Activated CD8-positive, alpha-beta memory T cell treated with anti-CD3 and anti-CD28 coated beads for 1 hour (primary cell): ENCODE data around the gene GEN1.

ENCODE experiments used
- DNase-seq, 2 donors: peaks; one replicate each; pipeline ENCODE4 v3.0.0-alpha.2; 2020; ENCODE audit warnings: low read depth in 1 of 2; ENCODE audit errors: extremely low read depth in 1 of 2

Gene GEN1

GRCh38 chr2:17793803-17794354 is 39.9 kb downstream of the GEN1 start:
- no peak for DNase-seq

GRCh38 chr2:17795309-17795708 is 41.4 kb downstream of the GEN1 start:
- no peak for DNase-seq

DNA sequence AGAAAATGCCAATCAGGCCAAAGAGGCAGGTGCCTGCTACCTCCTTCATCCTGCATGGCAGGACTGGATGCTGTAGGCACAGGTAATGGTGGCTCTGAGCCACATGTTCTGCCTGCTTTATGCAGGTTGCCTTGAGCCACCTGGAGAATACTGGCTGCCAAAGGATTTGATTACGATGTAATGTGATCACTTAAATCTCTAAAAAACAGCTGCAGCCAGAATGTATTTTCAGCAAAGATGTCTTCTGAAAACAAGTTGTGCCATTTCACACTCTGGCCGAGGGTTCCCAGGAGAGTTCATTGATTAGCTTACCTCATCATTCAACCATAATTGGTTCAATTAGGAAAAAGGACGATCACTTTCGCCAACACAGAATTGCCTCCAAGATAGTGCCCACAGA is 44.4 kb downstream of the GEN1 start:
- no peak for DNase-seq

DNA sequence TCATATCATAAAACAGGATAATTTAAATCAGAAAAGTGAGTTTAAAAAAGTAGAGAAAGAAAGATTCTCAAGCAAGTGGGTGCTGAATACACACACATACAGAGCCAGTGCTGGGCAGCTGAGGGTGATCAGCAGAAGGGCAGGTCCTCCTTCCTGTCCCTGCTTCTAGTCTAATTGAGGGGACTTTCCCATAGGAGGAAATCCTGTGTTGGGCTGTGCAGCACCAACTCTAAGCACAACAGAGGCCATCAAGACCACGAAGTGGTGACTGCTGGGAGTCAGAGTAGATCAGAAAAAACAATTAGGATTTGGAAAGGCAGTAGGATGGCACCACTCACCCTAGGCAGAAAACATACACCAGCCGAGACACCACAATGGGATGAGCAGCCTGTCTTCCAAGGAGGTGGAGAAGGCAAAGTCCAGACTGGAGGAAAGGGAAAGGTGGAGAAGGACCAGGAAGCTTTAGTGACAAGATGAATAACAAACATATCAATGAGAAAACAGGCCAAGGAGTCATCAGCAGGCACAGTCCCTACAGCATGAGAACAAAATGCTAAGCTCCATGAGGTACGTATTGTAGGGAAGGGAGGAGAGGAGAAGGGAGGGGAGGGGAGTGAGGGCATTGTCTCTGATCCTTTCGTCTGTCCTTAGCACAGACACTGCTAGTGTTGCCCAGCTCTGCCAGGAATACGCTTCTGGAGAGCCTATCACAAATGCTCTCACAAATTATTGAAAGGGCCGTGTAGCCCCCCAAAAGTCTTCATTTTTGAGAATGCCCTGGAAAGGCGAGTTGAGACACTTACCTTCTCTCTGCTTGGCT is 45.6 kb downstream of the GEN1 start:
- no peak for DNase-seq

DNA sequence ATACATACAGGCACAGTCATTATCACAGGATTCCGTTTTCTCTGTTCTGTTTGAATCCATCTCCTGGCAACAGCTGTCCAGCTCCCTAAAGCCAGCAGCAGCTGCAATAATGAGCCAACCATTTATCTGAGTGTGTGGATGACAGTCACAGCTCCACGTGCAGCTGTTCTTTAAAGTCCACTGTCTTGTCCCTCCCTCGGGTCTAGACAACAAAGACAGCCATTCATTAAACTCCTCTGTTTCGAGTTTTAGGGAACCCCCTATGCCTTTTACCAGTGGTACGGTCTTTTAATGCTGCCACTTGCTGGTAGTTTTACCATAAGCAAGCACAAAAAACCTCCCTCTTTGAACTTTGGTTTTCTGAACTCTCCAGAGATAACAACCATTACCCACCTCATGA is 46.3 kb downstream of the GEN1 start:
- DNase-seq: no peak

DNA sequence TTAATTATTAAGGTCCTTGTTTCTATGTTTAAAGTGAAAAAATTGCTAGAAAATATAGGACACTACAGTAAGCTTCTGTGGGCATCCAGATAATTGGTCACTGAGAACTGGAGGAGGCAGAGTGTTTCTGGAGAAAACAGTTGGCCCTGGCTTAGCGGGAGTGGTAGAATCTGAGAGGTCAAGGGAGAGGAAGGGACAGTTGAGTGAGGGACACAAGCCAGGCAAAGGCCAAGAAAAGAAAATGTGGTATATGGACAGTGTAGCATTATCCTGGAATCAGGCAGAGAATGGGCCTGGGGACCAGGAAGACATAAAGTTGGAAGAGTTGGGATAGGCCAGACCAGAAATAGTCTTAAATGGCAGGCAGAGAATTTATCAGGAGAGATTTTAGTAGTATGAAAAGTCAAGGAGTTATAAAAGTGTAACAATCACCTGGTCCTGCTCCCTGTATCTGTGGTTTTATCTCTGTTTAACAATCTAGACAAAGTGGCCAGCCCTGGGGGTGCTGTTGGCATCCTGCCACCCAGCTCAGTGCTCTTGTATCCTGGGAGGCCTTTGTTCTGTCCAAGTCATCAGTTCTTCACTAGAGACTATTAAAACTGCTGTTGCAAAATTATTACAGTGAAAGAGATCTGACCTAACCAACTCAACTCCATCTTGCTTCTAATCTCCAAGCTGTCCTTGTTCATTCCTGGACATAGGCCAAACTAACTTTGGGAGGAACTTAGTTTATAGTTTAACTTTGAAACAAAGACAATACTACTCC is 46.9 kb downstream of the GEN1 start:
- no peak for DNase-seq

DNA sequence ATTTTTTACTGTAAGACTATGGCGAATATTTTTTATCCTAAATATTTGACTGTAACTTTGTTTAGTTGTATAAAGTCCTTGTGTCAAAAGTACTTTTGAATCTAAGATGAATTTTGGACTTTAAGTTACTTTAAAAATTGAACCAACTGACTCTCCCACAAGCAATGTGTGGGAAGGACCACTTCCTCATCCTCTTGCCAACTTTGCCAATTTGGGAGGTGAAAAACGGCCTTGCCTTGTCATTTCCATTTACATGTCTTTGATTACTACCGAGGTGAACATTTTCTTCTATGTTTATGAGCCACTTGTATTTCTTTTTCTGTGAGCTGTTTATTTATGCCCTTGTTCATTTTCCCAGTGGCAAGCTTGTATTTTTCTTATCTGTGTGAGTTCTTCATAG is 49.6 kb downstream of the GEN1 start:
- DNase-seq: no peak

GRCh38 chr2:17804358-17804757 is 50.4 kb downstream of the GEN1 start:
- no peak for DNase-seq

GRCh38 chr2:17805166-17805565 is 51.2 kb downstream of the GEN1 start:
- DNase-seq: no peak

DNA sequence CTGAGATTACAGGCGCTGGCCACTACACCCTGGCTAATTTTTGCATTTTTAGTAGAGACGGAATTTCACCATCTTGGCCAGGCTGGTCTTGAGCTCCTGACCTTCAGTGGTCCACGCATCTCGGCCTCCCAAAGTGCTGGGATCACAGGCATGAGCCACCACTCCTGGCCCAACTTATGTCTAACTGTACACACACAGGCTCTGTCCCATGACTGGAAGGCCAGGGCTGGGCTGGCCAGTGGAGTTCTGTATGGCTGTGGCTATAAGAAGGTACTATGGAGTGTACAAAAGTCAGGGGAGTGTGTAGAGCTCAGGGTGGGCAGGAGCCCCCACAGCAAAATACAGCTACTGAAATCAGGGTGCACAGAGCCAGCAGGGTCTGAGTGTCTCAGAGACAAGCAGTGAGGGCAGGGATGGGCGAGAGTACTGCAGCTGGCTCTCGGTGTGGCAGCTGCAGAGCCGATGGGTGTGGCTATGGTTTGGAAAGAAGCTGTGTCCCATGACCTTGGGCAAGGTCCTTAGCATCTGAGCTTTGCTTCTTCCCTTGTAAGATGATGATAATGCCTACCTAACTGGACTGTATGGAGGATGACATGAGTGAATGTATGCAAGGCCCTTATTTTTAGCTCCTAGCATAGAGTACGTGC is 51.9 kb downstream of the GEN1 start:
- no peak for DNase-seq

GRCh38 chr2:17813010-17813741 is 59.2 kb downstream of the GEN1 start:
- no peak for DNase-seq

DNA sequence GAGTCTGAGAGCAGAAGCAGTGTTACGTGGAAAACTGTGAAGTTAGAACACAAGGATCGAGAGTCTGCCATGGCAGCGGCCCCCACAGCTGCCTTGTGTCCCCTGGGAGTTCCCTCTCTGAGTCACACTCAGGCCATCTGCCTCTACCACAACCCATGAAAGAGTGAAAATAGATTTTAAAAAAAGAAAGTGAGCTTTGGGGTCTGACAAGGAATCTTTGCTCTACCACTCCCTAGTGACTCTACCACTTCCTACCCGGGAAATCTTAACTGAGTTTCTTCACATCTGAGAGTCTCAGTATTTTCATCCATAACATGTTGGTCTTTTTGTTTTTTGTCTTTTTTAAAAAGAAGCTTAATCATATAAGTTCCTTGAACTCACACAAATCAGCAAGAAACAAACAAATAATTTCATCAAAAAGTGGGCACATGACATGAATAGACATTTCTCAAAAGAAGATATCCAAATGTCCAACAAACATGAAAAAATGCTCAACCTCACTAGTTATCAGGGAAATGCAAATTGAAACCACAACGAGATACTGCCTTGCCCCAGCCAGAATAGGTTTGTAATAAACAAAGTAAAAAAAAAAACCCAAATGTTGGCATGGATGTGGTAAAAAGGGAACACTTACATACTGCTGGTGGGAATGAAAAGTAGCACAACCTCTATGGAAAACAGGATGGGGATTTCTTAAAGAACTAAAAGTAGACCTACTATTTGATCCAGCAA is 60.0 kb downstream of the GEN1 start:
- no peak for DNase-seq

- DNase-seq: no peak
These were observed 60.7 kb downstream of the GEN1 start for GRCh38 chr2:17814601-17815000.

DNA sequence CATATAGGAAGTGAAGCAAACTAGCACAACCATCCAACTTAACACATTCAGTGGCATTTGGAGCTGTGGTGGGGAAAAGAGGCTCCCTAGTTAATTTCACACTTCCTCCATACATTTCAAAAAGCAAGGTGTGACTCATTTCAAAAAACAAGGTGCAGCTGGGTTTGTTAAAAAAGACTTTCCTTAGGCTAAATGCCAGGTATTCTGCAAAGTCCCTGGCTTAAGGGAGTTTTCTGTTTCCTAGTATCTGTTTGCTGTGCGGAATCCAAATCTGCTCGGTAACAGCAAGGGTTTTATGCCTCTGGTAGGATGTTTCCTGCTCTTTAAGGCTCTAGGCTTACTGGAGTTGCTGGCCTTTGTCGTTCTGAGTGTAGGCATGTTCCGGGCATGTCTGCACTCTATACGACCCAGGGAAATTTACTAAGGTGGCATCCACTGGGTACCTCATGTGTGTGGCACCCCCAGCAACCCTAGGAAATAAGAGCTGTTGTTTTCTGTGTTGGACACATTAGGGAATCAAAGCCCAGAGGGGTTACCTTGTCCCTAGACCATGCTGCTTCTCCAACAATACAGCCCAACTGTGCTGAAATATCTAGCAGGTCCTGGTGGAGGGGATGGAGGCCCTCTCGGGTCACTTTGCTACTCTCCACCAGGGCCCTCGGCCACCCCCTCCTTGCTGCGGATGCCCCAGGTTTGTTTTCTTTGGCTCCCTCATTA is 61.7 kb downstream of the GEN1 start:
- no peak for DNase-seq

GRCh38 chr2:17816396-17817245 is 62.7 kb downstream of the GEN1 start, which contains the start of gene MSGN1:
MSGN1 (plus strand) TSS chr2:17816460; CDS start chr2:17816519, 59 bp downstream.
- no peak for DNase-seq

DNA sequence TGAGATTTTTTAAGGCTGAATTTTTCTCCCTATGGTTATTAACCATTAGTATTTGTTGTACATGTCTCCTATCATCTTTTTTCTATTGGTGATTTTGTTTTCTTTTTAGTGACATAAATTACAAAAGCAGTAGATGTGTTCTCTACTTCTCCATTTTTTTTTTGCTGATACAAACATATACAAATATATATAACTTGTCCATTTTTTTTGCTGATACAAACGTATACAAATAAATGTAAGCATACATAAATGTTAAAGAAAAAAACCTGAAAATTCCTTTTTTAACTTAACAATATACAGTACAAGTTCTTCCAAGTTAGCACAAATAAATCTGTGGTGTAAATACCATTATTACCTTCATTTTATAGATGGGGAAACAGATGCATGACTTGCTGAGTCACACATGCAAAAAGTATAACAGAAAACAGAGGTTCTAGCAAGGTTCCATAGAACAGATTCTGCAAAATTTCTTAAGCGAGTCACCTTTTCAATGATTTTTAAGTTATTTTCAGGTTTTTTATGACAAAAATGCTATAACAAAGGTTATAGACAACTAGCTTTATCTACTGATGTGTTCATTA is 64.4 kb downstream of the GEN1 start:
- DNase-seq: no peak

DNA sequence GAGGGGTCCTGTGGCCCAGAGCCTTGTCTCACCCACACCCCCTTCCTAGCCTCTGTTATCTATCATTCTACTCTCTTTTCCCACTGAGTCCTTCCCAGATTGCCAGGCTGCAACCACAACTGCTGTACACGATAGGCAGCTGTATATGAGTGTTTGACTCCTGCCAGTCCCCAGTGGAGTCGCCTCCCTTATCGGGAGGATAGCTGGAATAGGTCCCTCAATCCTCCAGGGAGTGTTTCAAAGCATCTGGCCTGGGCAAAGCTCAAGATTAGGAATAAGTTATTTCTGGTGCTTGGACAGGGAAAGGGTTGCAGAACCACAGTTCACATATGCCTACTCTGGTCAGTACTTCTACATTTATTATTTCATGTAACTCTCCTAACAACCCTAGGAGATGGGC is 67.1 kb downstream of the GEN1 start:
- no peak for DNase-seq
